Adrenal gland (tissue), 5 donors: ENCODE measurements around the gene SDCCAG8.

Experiments
- POLR2A ChIP-seq, 2 donors: fragments of 450-650 bp; IDR thresholded peaks; one replicate each; pipeline ENCODE4 v1.6.1; 2017; ENCODE audit warnings: antibody characterized with exemption in 2 of 2, mild to moderate bottlenecking in 2 of 2, moderate library complexity in 1 of 2
- TF ChIP-seq, protein P1 (sequence below), 6 experiments: fragments of 450-650 bp in 4 of 6; fragments of 200-600 bp in 2 of 6; sonication (generic) in 1 of 6; IDR thresholded peaks; 1 replicate in 5 of 6; 2 replicates in 1 of 6; pipeline versions ENCODE4 v1.5.1 to v1.8.0; 2016 to 2021; ENCODE audit warnings: antibody characterized with exemption in 6 of 6, mild to moderate bottlenecking in 2 of 6, moderate library complexity in 1 of 6
- donor health status: DM: no; HTN: no; CAD: no.

DNA sequence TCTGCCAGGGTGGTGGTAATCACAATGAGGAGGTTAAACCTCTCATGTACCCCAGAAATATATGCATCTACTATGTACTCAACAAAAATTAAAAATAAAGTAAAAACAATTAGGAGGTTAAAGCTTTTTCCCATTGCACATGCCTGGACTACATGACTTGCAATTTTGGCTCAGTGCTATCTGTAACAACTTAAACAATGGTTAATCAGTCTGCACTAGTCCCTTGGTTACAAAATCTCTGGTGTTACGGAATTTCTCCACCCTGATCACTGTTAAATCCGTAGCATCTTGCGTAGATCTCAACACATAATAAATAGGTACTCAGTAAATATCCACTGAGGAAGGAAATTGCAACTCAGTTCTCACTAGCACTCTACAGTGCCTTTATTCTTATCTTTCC is 66.5 kb downstream of the SDCCAG8 start:
- no peak for TF ChIP-seq POLR2A (IDR thresholded peaks at IDR 0.05)
- TF ChIP-seq, protein P1, sequence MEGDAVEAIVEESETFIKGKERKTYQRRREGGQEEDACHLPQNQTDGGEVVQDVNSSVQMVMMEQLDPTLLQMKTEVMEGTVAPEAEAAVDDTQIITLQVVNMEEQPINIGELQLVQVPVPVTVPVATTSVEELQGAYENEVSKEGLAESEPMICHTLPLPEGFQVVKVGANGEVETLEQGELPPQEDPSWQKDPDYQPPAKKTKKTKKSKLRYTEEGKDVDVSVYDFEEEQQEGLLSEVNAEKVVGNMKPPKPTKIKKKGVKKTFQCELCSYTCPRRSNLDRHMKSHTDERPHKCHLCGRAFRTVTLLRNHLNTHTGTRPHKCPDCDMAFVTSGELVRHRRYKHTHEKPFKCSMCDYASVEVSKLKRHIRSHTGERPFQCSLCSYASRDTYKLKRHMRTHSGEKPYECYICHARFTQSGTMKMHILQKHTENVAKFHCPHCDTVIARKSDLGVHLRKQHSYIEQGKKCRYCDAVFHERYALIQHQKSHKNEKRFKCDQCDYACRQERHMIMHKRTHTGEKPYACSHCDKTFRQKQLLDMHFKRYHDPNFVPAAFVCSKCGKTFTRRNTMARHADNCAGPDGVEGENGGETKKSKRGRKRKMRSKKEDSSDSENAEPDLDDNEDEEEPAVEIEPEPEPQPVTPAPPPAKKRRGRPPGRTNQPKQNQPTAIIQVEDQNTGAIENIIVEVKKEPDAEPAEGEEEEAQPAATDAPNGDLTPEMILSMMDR (IDR thresholded peaks at IDR 0.05): no peak
